HepG2 (cell line): ENCODE measurements around the gene DBNDD1.

Experiments used
- CEBPB ChIP-seq: IDR thresholded peaks from 2 replicates; pipeline ENCODE4 v1.6.1; 2011; ENCODE audit warnings: low read depth, low read length, improper control_type of control experiment, borderline replicate concordance
- CREM ChIP-seq, 2 experiments: sonication (generic) in 1 of 2; formaldehyde crosslinking in 1 of 2; IDR thresholded peaks; 2 replicates each; pipeline versions ENCODE4 v1.4.0 to v1.6.1; 2016 to 2020; ENCODE audit warnings: antibody characterized with exemption in 1 of 2, mild to moderate bottlenecking in 1 of 2, missing genetic modification reagents in 1 of 2
- EP300 ChIP-seq, 3 experiments: sonication (generic) in 1 of 3; formaldehyde crosslinking in 1 of 3; IDR thresholded peaks; 2 replicates each; pipeline versions ENCODE4 v1.5.1 to v1.6.1; 2011 to 2020; ENCODE audit warnings: low read depth in 2 of 3, low read length in 2 of 3, borderline replicate concordance in 1 of 3, improper control_type of control experiment in 1 of 3, mild to moderate bottlenecking in 1 of 3, missing genetic modification reagents in 1 of 3, moderate library complexity in 1 of 3
- ESRRA ChIP-seq: sonication (generic); formaldehyde crosslinking; IDR thresholded peaks from 2 replicates; pipeline ENCODE4 v1.5.1; 2020; ENCODE audit warnings: mild to moderate bottlenecking, low read depth, missing genetic modification reagents
- KAT7 ChIP-seq: IDR thresholded peaks from 2 replicates; pipeline ENCODE4 v1.6.1; 2018; ENCODE audit warnings: borderline replicate concordance, missing compliant biosample characterization
- MTA1 ChIP-seq: sonication (generic); formaldehyde crosslinking; IDR thresholded peaks from 2 replicates; pipeline ENCODE4 v1.4.0; 2020; ENCODE audit warnings: missing genetic modification reagents, mild to moderate bottlenecking, borderline replicate concordance
- POLR2A ChIP-seq, 2 experiments: IDR thresholded peaks; 2 replicates each; pipeline ENCODE4 v1.6.1; 2011; ENCODE audit warnings: low read depth in 2 of 2, low read length in 2 of 2, mild to moderate bottlenecking in 1 of 2, moderate library complexity in 1 of 2; ENCODE audit not compliant: insufficient read depth in 1 of 2
- ZBTB1 ChIP-seq: sonication (generic); formaldehyde crosslinking; IDR thresholded peaks from 2 replicates; pipeline ENCODE4 v1.4.0; 2020; ENCODE audit warnings: missing genetic modification reagents, borderline replicate concordance
- ZBTB10 ChIP-seq: sonication (generic); formaldehyde crosslinking; IDR thresholded peaks from 2 replicates; pipeline ENCODE4 v1.4.0; 2020; ENCODE audit warnings: missing genetic modification reagents, borderline replicate concordance
- ZNF564 ChIP-seq: sonication (generic); formaldehyde crosslinking; IDR thresholded peaks from 2 replicates; pipeline ENCODE4 v1.8.1; 2023; ENCODE audit warnings: mild to moderate bottlenecking, missing genetic modification reagents
- ZNF720 ChIP-seq: sonication (generic); formaldehyde crosslinking; IDR thresholded peaks from 2 replicates; pipeline ENCODE4 v1.4.0; 2020; ENCODE audit warnings: missing genetic modification reagents
- ZNF724P ChIP-seq: sonication (generic); formaldehyde crosslinking; IDR thresholded peaks from 2 replicates; pipeline ENCODE4 v1.8.0; 2022; ENCODE audit warnings: missing genetic modification reagents, borderline replicate concordance
- TF ChIP-seq, protein P1 (sequence below): sonication (generic); formaldehyde crosslinking; IDR thresholded peaks from 2 replicates; pipeline ENCODE4 v1.5.0; 2020; ENCODE audit warnings: mild to moderate bottlenecking, missing genetic modification reagents, moderate library complexity
- TF ChIP-seq, protein P2 (sequence below): sonication (generic); formaldehyde crosslinking; IDR thresholded peaks from 2 replicates; pipeline ENCODE4 v1.4.0; 2020; ENCODE audit warnings: low read depth, mild to moderate bottlenecking, missing genetic modification reagents

DNA sequence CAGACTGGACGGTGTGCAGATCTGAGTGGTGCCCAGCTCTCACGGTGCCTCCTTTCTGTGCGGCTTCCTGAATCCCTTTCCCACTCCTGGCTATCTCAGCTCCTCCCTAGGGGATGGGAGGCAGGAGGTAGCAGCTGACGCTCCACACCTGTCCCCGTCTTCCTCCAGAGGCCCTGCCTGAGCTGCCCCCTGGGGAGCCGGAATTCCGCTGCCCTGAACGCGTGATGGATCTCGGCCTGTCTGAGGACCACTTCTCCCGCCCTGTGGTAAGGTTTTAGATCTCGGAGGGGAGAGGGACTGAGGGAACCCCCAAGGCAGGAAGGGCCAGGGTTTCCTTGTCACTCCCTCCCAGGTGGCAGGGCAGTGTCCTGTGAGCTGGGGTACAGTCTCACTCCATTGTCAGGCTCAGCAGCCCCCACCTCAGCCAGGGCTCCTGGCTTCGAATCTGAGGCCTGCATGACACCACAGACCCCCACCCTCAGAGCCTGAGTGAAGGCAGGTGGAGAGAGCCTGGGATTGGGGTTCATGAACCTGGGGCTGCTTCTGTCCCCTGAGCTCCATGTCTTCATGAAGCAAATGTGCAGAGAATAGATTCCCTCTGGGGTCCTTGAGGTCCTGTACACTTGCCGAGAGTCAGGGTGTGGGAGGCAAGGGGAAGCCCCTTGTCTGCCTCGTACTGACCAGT lies 64.1 kb downstream of the DBNDD1 start:
- TF ChIP-seq KAT7 (no peak), ZBTB10 (no peak), MTA1 (CRISPR knock-in tag) (no peak), ZNF564 (no peak), POLR2A (IDR thresholded peaks at IDR 0.05; ENCODE audit: insufficient read depth in 1 of 2, low read depth in 2 of 2, low read length in 2 of 2) (no peak), CEBPB (no peak), ZBTB1 (no peak), ZNF720 (no peak), CREM (IDR thresholded peaks at IDR 0.05) (no peak), CREM (CRISPR knock-in tag; IDR thresholded peaks at IDR 0.05) (no peak), EP300 (IDR thresholded peaks at IDR 0.05; ENCODE audit: low read depth in 2 of 2, low read length in 2 of 2) (no peak), EP300 (CRISPR knock-in tag; IDR thresholded peaks at IDR 0.05; ENCODE audit: borderline replicate concordance) (no peak), ZNF724P (CRISPR knock-in tag) (no peak), ESRRA (CRISPR knock-in tag) (no peak)
- TF ChIP-seq, protein P1, sequence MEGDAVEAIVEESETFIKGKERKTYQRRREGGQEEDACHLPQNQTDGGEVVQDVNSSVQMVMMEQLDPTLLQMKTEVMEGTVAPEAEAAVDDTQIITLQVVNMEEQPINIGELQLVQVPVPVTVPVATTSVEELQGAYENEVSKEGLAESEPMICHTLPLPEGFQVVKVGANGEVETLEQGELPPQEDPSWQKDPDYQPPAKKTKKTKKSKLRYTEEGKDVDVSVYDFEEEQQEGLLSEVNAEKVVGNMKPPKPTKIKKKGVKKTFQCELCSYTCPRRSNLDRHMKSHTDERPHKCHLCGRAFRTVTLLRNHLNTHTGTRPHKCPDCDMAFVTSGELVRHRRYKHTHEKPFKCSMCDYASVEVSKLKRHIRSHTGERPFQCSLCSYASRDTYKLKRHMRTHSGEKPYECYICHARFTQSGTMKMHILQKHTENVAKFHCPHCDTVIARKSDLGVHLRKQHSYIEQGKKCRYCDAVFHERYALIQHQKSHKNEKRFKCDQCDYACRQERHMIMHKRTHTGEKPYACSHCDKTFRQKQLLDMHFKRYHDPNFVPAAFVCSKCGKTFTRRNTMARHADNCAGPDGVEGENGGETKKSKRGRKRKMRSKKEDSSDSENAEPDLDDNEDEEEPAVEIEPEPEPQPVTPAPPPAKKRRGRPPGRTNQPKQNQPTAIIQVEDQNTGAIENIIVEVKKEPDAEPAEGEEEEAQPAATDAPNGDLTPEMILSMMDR (CRISPR knock-in tag), result no peak
- TF ChIP-seq, protein P2, sequence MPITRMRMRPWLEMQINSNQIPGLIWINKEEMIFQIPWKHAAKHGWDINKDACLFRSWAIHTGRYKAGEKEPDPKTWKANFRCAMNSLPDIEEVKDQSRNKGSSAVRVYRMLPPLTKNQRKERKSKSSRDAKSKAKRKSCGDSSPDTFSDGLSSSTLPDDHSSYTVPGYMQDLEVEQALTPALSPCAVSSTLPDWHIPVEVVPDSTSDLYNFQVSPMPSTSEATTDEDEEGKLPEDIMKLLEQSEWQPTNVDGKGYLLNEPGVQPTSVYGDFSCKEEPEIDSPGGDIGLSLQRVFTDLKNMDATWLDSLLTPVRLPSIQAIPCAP (CRISPR knock-in tag), result no peak
